Endothelial cell of umbilical vein (primary cell): Measurements from ENCODE around the gene TOGARAM2. TPM values are rescaled to one million over a fixed set of nuclear protein-coding genes. Genes with fewer than 3 reads are reported as not detected.

Source experiments
- BruUV-seq: library from RNA; stranded (reverse); fragments of 400-500 nt; replicated peaks from 2 replicates; lab custom pipeline; 2021; lab: Mats Ljungman, UMichigan
- CTCF ChIA-PET: fragments of 300-600, 350-600 bp; sonication (Branson Sonifier 250); formaldehyde crosslinking; loops from one replicate; lab custom pipeline; 2021; ENCODE audit warnings: antibody characterized with exemption, inconsistent platforms; lab: Charles Lee
- POLR2A ChIA-PET: fragments of 300-600, 350-600 bp; sonication (Branson Sonifier 250); formaldehyde crosslinking; loops from one replicate; lab custom pipeline; 2021; ENCODE audit warnings: antibody characterized with exemption, inconsistent platforms; lab: Charles Lee
- DNase-seq: peaks from one replicate; pipeline ENCODE4 v3.0.0-alpha.2; 2011; ENCODE audit warnings: low read depth, low spot score
- FAIRE-seq: peaks from 2 replicates; lab custom pipeline; 2011; peaks lifted over from hg19 to GRCh38; lab: Jason Lieb, UNC
- H2AFZ ChIP-seq: 2 replicates; pipeline ENCODE4 v1.6.0; 2012; ENCODE audit warnings: low read depth, low read length, control low read depth, inconsistent platforms
- H3K27ac ChIP-seq: 2 replicates; pipeline ENCODE4 v1.5.1; 2011; ENCODE audit warnings: low read depth, mild to moderate bottlenecking, control low read depth, low read length, moderate library complexity; ENCODE audit not compliant: insufficient read depth
- H3K27me3 ChIP-seq, 2 experiments: 2 replicates each; pipeline versions ENCODE4 v1.6.0 to v1.6.1; 2011; ENCODE audit warnings: low read length in 2 of 2, mixed read lengths in 1 of 2; ENCODE audit not compliant: control insufficient read depth in 2 of 2, insufficient read depth in 2 of 2
- H3K36me3 ChIP-seq, 2 experiments: 2 replicates in 1 of 2; 3 replicates in 1 of 2; pipeline ENCODE4 v1.5.1; 2011; ENCODE audit warnings: low read length in 2 of 2, mild to moderate bottlenecking in 1 of 2, moderate library complexity in 1 of 2; ENCODE audit not compliant: control insufficient read depth in 2 of 2, insufficient read depth in 2 of 2; ENCODE audit errors: extremely low read depth in 1 of 2
- H3K4me1 ChIP-seq: 3 replicates; pipeline ENCODE4 v1.5.1; 2011; ENCODE audit warnings: mild to moderate bottlenecking, low read length; ENCODE audit not compliant: control insufficient read depth, insufficient read depth; ENCODE audit errors: extremely low read depth
- H3K4me2 ChIP-seq: 2 replicates; pipeline ENCODE4 v1.6.1; 2011; ENCODE audit warnings: low read length, control low read depth, mixed read lengths; ENCODE audit not compliant: insufficient read depth
- H3K4me3 ChIP-seq, 3 experiments: fragments of 200-600 bp in 1 of 3; sonication (generic), shearing (Covaris generic) in 1 of 3; replicated peaks in 1 of 3; 2 replicates each; pipeline ENCODE4 v1.5.1; 2011 to 2016; ENCODE audit warnings: control low read depth in 3 of 3, low read length in 3 of 3, mild to moderate bottlenecking in 2 of 3, inconsistent platforms in 1 of 3, low read depth in 1 of 3, moderate library complexity in 1 of 3; ENCODE audit not compliant: insufficient read depth in 1 of 3
- H3K79me2 ChIP-seq: 2 replicates; pipeline ENCODE4 v1.6.0; 2012; ENCODE audit warnings: low read length, inconsistent platforms; ENCODE audit not compliant: control insufficient read depth, insufficient read depth
- H3K9ac ChIP-seq: replicated peaks from 2 replicates; pipeline ENCODE3; 2011; ENCODE audit warnings: low read length, control low read depth; ENCODE audit not compliant: insufficient read depth; ENCODE audit errors: extremely low read depth
- H3K9me1 ChIP-seq: replicated peaks from 3 replicates; pipeline ENCODE4 v1.6.0; 2011; ENCODE audit warnings: mild to moderate bottlenecking, low read length; ENCODE audit not compliant: control insufficient read depth, insufficient read depth; ENCODE audit errors: extremely low read depth
- H3K9me3 ChIP-seq: replicated peaks from 2 replicates; pipeline ENCODE4 v1.5.1; 2012; ENCODE audit warnings: low read length, inconsistent platforms; ENCODE audit not compliant: control insufficient read depth, insufficient read depth
- H4K20me1 ChIP-seq: replicated peaks from 2 replicates; pipeline ENCODE3; 2011; ENCODE audit warnings: mild to moderate bottlenecking, low read length; ENCODE audit not compliant: control insufficient read depth, insufficient read depth; ENCODE audit errors: extremely low read depth
- CTCF ChIP-seq, 2 donors: IDR thresholded peaks; 1 replicate in 1 of 2; 2 replicates in 1 of 2; pipeline ENCODE4 v1.5.1; 2011; ENCODE audit warnings: low read length in 2 of 2, mild to moderate bottlenecking in 2 of 2, moderate library complexity in 2 of 2, control low read depth in 1 of 2, inconsistent platforms in 1 of 2, low read depth in 1 of 2; ENCODE audit not compliant: insufficient read depth in 1 of 2; ENCODE audit errors: extremely low read depth in 1 of 2
- FOS ChIP-seq: IDR thresholded peaks from 2 replicates; pipeline ENCODE4 v1.6.1; 2011; ENCODE audit warnings: mild to moderate bottlenecking, low read length, moderate library complexity, borderline replicate concordance; ENCODE audit not compliant: insufficient read depth
- POLR2A ChIP-seq: IDR thresholded peaks from 2 replicates; pipeline ENCODE4 v1.6.1; 2012; ENCODE audit warnings: low read depth, mild to moderate bottlenecking, control low read depth, low read length
- POLR2AphosphoS5 ChIP-seq: IDR thresholded peaks from 2 replicates; pipeline ENCODE4 v1.6.1; 2012; ENCODE audit warnings: low read depth, mild to moderate bottlenecking, control low read depth, low read length, moderate library complexity; ENCODE audit not compliant: insufficient read depth
- dilution Hi-C: fragments of 300-500 bp; cut with MboI; formaldehyde crosslinking; loops from one replicate; pipeline ENCODE4 v1.15.0; 2019; ENCODE audit warnings: low sequenced_read_pairs; ENCODE audit not compliant: extremely low pct_ligation_motif_present
- intact Hi-C: fragments of 100-400 bp; cut with micrococcal nuclease; formaldehyde crosslinking; loops from one replicate; pipeline ENCODE4 v1.10.0; 2022
- polyA plus RNA-seq, 4 experiments: library from polyadenylated mRNA; depleted of rRNA in 3 of 4; stranded (reverse) in 3 of 4; unstranded in 1 of 4; fragments of >200 nt; gene quantifications; 2 replicates each; pipeline versions ENCODE4 v1.2.1 to v1.2.3, GENCODE V29; 2011 to 2012; ENCODE audit warnings: missing spikeins in 1 of 4
- total RNA-seq: library from RNA; stranded (reverse); gene quantifications from 2 replicates; pipeline ENCODE4 v1.2.3, GENCODE V29; 2021

The TOGARAM2 gene
- total and polyA plus RNA-seq, 2 donors (not counting 3 experiments of a cell fraction or from before 2014, with no cell fraction given), result not detected

DNA sequence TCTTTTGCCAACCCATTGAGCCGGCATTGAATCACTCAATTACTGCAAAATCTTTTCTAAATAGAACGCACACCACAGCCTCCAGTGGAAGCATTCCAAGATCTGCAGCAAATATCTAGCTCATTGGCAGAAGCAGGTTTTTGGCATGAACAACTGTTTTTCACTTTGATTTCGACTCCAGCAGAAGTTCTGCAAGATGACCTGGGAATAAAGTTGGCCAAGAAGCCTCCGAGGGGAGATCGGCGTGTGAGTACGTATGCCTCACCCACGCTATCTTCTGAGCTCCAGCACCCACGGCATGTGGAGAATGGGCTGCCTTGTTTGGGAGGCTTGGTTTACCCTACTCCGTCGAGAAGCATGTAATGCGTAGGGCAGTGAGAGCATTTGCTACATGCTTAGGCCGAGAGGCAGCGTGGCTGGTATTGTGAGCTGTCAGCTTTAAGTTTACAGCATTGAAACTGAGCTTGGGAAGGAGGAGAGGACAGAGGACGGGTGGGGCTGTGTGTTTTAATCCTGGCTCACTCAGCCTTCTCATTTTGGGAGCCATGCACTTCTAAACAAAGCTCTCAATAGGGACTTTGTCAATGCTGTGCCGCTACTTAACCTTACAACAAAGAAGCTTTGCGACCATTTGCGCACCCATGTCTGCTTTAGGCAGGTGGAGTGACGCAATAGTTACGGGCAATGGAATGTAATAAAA is 82.7 kb downstream of the TOGARAM2 start:
- no peak overlapping the region for H3K4me3 ChIP-seq

More for the DNA sequence above, 82.7 kb downstream of the TOGARAM2 start:
- intact Hi-C loops, result no loop called here
- dilution Hi-C loops, result no loop called here
- TF ChIP-seq POLR2AphosphoS5 (no peak), FOS (no peak), CTCF (IDR thresholded peaks at IDR 0.05; ENCODE audit: extremely low read depth in 1 of 2, insufficient read depth in 1 of 2, low read depth in 1 of 2, low read length in 2 of 2) (no peak), POLR2A (no peak)
- no peaks in the 10 kb centered on the region for H3K9me3 ChIP-seq
- H3K79me2 ChIP-seq, result no peaks in the 10 kb centered on the region
- H3K9me1 ChIP-seq, result no peaks in the 10 kb centered on the region
- H2AFZ ChIP-seq, result no peak overlapping the region
- no peak overlapping the region for H3K9ac ChIP-seq
- ChIA-PET CTCF (interaction anchor here (0.9 to 1.0 kb wide), 3 partner anchors 10 to 25 kb away, joined by 3 read pairs; no protein-coding TSS in a partner anchor), POLR2A (no interaction called here)
- BruUV-seq, result no TSS peak
- no peaks in the 10 kb centered on the region for H3K27me3 ChIP-seq
- H3K4me2 ChIP-seq, result no peak overlapping the region
- no peaks in the 10 kb centered on the region for H3K4me1 ChIP-seq
- FAIRE-seq (no peak), DNase-seq (no peak)
- H3K36me3 ChIP-seq, result no peaks in the 10 kb centered on the region
- no peaks in the 10 kb centered on the region for H4K20me1 ChIP-seq
- no peak overlapping the region for H3K27ac ChIP-seq
